ES-I3 (cell line): Measurements from ENCODE around the gene CCDC116.
"Not testable (repeated sequence)": the region's sequence is repeated elsewhere in the genome, so short reads cannot be mapped to it uniquely, and the experiment has no call there.

ENCODE experiments used
- H3K36me3 ChIP-seq: 2 replicates; pipeline ENCODE4 v1.6.1; 2013; ENCODE audit warnings: mild to moderate bottlenecking, low read length, control low read depth, moderate library complexity; ENCODE audit not compliant: insufficient read depth
- H3K4me1 ChIP-seq: 2 replicates; pipeline ENCODE4 v1.6.1; 2013; ENCODE audit warnings: mild to moderate bottlenecking, control low read depth, low read length; ENCODE audit not compliant: insufficient read depth
- H3K9ac ChIP-seq: 2 replicates; pipeline ENCODE4 v1.6.1; 2013; ENCODE audit warnings: low read depth, mild to moderate bottlenecking, low read length, moderate library complexity
- H3K9me3 ChIP-seq: 2 replicates; pipeline ENCODE4 v1.6.1; 2013; ENCODE audit warnings: mild to moderate bottlenecking, low read length, moderate library complexity; ENCODE audit not compliant: control insufficient read depth, insufficient read depth

The CCDC116 gene

DNA sequence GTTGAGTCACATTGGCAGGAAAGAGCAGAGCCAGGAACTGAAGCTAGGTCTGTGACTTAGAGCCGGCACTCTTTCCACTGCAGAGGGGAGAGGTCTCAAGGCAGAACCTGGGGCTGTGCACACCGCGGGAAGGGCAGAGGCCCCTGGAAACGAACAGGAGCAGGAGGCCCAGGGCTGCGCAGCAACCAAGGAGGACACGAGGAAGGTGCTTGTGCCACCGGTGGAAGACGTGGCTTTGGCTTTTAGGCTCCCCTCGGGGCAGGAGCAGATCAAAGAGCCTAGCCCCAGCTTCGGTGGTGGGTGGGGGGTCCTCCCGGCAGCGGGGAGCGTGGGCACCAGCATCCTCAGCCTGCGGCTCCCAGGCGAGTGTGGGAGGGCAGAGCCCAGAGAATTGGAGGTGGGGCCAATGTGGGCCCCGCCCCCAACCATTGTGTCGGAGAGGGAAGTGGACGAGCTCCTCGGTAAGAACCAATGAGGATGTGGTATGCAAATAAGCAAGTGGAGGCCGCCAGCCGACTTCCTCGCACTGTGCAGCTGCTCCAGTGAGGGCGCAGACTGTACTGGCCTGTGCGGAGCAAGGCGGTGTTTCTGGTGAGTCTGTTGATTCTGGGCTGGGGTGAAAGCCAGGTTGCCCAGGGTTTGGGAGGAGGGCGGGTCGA lies at the start of gene CCDC116:
TSS of gene CCDC116 (plus strand) at position 524 of the 659 bp plus-strand sequence. CDS start 422 bp downstream, outside the sequence.
- Histone ChIP-seq H3K9me3 (no peaks in the 10 kb centered on the region), H3K36me3 (peaks cover 4% of the 10 kb centered on the region; the same call in 1 of the 2 replicates), H3K9ac (no peak within 1 kb of the TSS), H3K4me1 (no peaks in the 10 kb centered on the region)

DNA sequence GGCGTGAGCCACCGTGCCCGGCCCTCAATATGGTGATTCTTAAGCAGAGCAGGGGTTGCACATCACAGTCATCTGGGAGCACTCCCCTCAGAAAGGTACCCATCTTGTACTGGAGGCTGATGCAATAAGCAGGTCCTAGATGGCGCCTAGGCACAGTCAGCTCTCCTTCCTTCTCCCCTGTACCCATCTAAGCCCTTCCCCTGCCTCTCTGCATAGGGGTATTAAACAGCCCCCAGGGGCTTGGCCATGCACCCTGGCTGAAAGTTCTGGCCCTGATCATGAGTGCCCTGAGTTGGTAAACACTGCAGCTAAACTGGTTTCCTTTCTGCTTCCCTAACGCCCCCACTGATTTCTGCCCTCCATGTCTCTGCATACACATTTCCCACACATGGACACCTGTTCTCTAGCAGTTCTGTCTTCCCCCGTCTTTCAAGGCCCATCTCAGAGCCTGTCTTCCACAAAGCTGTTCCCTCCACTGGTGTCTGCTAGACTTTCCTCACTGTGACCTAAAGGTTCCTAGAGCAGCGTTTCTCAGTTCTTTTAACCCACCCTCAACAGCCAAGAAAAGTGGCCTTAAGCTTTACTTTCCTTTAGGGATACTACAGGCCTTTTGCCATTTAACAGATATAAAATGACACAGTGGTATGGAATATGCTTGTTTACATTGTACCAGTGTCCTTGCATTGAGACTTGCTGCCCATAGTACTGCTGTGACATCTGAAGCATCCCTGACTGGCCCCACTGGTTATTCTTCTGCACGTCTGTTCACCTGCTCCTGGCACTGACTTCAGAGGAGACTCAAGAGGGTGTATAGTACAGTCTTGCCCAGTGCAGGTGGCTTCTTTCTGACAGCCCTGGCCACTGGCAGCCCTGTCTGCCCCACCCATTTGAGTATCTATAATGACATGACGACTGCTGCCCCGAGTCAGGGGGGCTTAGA lies 49.5 kb upstream of the CCDC116 start:
- Histone ChIP-seq H3K4me1 (0 out of 2 replicates have a peak, but pooled peaks cover 6% of the 10 kb centered on the region), H3K36me3 (no peaks in the 10 kb centered on the region), H3K9me3 (no peaks in the 10 kb centered on the region), H3K9ac (no peak overlapping the region)

DNA sequence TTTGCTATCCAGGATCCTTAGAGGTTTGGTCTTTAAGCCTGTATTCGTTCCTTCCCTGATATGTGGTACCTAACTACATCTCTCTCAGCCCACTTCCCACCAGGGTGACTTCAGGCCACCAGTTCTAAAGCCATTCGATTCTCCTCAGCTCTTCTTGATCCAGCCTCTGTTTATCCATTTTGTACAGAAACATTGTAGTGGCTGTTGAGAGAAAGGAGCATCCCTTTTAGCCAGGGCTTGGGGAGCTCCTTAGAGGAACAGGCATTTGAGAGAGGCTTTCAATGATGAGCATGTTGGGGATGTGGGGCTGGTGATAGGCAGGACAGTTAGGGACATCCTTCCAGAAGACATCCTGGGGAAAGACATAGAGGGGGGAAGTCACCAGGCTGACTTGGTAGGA lies 47.2 kb upstream of the CCDC116 start:
- Histone ChIP-seq H3K9ac (no peak overlapping the region), H3K9me3 (no peaks in the 10 kb centered on the region), H3K4me1 (0 out of 2 replicates have a peak, but pooled peaks cover 7% of the 10 kb centered on the region), H3K36me3 (no peaks in the 10 kb centered on the region)

DNA sequence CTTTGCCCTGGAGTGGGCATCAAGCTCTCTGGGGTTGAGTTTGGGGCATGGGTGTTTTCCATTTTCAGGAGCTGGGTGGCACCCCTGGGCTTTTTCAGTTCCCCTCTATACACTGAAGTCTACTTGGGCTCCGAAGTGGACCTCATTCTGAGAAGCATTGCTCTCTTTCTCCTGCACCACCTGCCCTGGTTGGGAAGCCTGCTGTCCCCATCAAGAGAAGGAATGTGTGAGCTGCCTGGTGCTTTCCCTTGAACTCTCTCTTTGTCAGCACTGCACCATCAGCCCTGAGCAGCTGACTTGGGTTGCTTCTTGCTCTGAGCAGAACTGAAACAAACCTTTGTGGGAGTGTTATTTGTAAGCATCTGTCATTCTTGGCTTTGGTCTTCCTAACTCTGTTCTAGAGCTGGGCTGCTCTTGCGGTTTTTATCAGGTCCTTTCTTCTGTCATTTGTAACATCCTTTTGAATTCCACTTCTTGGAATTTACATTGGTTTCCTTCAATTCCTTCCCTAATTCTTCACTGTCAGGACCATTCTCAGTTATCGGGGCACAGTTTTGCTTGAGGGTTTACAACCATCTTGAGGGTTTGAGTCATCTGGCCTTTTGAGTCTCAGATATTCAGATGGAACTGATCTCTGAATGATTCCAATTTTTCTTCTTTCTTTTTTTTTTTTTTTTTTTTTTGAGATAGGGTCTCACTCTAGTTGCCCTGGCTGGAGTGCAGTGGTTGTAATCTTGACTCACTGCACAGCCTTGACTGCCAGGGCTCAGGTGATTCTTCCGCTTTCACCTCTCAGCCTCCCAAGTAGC lies 44.6 kb upstream of the CCDC116 start:
- Histone ChIP-seq H3K4me1 (0 out of 2 replicates have a peak, but pooled peaks cover 7% of the 10 kb centered on the region), H3K36me3 (peaks cover 2% of the 10 kb centered on the region; the same call in 1 of the 2 replicates), H3K9ac (no peak overlapping the region), H3K9me3 (no peaks in the 10 kb centered on the region)

- peaks cover 9% of the 10 kb centered on the region for H3K36me3 ChIP-seq
These were observed 43.2 kb upstream of the CCDC116 start for GRCh38 chr22:21589396-21589795.

DNA sequence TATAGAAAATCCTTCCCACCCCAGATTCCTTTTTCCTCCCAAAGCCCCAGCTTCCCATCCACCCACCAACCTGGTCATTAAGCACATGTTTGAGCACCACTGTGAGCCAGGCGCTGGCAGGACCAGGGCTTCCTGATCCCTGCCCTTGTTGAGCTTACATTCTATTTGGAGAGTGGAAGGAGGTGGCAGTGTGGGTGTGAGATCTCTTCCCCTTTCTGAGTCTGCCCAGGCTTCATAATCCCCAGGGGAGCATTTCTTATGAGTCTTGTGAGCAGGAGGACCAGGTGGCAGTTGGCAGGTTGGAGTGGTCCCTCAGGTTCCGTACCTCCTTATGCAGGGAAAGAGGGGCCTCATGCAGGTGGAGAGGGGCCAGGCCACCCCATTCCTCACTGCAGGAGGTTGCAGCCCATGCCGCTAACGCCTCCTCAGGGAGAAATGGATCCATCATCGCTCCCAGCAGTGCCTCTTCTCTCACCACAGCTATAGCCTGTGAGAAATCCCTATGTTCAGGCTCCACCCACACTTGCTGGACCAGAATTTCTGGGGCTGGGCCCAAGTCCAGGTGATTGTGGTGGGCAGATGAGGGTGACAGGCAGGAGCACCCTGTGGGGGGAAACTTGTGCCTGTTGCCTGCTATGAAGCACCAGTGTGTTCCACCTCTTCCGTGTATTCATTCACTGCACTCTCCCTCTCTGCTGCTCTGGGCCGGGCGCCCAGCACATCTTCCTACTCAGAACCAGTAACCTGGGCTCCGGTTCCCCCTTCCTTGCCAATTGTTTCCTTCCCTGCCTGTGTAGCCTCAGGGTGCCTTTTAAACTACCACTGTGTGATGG lies 41.5 kb upstream of the CCDC116 start:
- 0 out of 2 replicates have a peak, but pooled peaks cover 7% of the 10 kb centered on the region for H3K4me1 ChIP-seq
- H3K36me3 ChIP-seq, result peaks cover 9% of the 10 kb centered on the region

More at GRCh38 chr22:21589396-21589795, 43.2 kb upstream of the CCDC116 start:
- H3K9me3 ChIP-seq, result no peaks in the 10 kb centered on the region
- H3K9ac ChIP-seq, result no peak overlapping the region
- 0 out of 2 replicates have a peak, but pooled peaks cover 7% of the 10 kb centered on the region for H3K4me1 ChIP-seq

GRCh38 chr22:21591695-21592094 lies 40.9 kb upstream of the CCDC116 start:
- Histone ChIP-seq H3K36me3 (peaks cover 9% of the 10 kb centered on the region), H3K9me3 (no peaks in the 10 kb centered on the region), H3K4me1 (0 out of 2 replicates have a peak, but pooled peaks cover 7% of the 10 kb centered on the region), H3K9ac (no peak overlapping the region)

More for the DNA sequence above, 41.5 kb upstream of the CCDC116 start:
- H3K9me3 ChIP-seq, result no peaks in the 10 kb centered on the region
- no peak overlapping the region for H3K9ac ChIP-seq

GRCh38 chr22:21592422-21592821 lies 40.1 kb upstream of the CCDC116 start:
- Histone ChIP-seq H3K36me3 (peaks cover 9% of the 10 kb centered on the region), H3K9ac (no peak overlapping the region)

GRCh38 chr22:21593406-21594232 lies 38.9 kb upstream of the CCDC116 start:
- no peak overlapping the region for H3K9ac ChIP-seq
- H3K36me3 ChIP-seq, result peaks cover 9% of the 10 kb centered on the region
- H3K9me3 ChIP-seq, result no peaks in the 10 kb centered on the region
- H3K4me1 ChIP-seq, result no peaks in the 10 kb centered on the region

More at GRCh38 chr22:21592422-21592821, 40.1 kb upstream of the CCDC116 start:
- no peaks in the 10 kb centered on the region for H3K9me3 ChIP-seq
- 0 out of 2 replicates have a peak, but pooled peaks cover 7% of the 10 kb centered on the region for H3K4me1 ChIP-seq

DNA sequence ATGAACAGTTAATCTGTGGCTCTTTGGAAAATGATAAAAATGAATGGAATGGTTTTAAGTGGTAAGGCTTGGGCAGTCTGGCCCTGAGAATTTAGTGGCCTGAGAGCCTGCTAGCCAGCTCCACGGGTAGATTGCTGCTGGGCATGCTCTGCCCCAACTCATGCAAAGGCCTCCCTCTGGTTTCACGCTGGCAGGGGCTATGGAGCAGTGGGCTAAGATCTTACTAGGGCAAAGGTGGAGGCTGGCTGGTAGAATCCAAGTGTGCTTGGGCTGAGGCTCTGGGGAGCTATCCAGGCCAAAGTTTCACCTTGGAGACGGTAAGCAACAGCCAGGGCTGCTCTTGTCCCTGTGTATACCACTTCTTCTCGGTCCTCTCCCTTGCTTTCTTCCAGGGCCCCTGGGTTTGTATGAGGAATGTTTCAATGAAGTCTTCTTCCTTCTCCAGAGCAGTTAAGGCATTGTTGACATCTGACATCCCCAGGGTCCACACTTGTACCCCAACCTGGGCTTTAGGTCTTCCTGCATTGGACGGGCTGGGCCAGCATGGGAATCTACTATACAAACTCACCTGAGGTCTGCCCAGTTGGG lies 37.6 kb upstream of the CCDC116 start:
- Histone ChIP-seq H3K9me3 (no peaks in the 10 kb centered on the region), H3K9ac (no peak overlapping the region), H3K36me3 (peaks cover 9% of the 10 kb centered on the region), H3K4me1 (no peaks in the 10 kb centered on the region)

DNA sequence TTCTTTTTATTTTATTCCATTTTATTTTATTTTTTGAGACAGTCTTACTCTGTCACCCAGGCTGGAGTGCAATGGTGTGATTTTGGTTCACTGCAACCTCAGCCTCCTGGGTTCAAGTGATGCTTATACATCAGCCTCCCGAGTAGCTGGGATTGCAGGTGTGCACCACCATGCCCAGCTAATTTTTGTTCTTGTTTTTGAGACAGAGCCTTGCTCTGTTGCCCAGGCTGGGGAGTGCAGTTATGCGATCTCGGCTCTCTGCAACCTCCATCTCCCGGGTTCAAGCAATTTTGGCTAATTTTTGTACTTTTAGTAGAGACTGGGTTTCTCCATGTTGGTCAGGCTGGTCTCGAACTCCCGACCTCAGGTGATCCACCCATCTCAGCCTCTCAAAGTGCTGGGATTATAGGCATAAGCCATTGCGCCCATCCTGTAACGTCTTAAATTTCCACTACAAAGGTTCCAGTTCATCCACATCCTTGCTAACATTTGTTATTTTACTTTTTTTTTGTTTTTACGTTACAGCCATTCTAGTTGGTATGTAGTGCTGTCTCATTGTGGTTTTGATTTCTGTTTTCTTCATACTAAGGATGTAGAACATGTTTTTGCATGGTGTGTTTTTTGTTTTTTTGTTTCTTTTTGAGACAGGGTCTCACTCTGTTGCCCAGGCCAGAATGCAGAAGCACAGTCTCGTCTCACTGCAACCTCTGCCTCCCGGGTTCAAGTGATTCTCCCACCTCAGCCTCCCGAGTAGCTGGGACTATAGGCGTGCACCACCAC lies 36.0 kb upstream of the CCDC116 start:
- not testable (repeated sequence) for H3K36me3 ChIP-seq, H3K9ac ChIP-seq, H3K9me3 ChIP-seq, H3K4me1 ChIP-seq

DNA sequence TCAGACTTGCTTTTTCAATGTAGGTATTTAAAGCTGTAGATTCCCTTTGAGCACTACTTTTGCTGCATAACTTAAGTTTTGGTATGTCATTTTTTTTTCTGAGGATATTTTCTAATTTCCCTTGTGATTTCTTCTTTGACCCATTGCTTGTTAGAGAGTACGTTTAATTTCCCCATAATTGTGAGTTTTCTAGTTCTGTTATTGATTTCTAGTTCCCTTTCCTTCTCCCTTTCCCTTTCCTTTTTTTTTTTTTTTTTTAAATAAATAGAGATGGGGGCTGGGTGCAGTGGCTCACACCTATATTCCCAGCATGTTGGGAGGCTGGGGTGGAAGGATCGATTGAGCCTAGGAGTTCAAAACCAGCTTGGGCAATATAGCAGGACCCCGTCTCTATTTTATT lies 34.3 kb upstream of the CCDC116 start:
- Histone ChIP-seq H3K36me3 (peaks cover 6% of the 10 kb centered on the region; the same call in 1 of the 2 replicates), H3K4me1 (no peaks in the 10 kb centered on the region), H3K9ac (no peak overlapping the region), H3K9me3 (no peaks in the 10 kb centered on the region)
